ENCODE data around the gene MSN.

MSN gene

GRCh38 chrX:65707151-65707550, 39.7 kb downstream of the MSN start:
- Histone ChIP-seq H3K27me3 (ENCODE audit: low read length) (no peaks in the 10 kb centered on the region), H3K4me3 (ENCODE audit: insufficient read depth, low read length, poor library complexity, severe bottlenecking) (no peak overlapping the region), H4K20me1 (ENCODE audit: low read depth, low read length) (no peaks in the 10 kb centered on the region), H2AFZ (ENCODE audit: low read depth, low read length, severe bottlenecking) (no peak overlapping the region), H3F3A (ENCODE audit: insufficient read depth) (no peaks in the 10 kb centered on the region), H3K9me3 (ENCODE audit: insufficient read depth, low read length) (no peaks in the 10 kb centered on the region), H3K79me2 (ENCODE audit: insufficient read depth, low read length) (peaks cover 61% of the 10 kb centered on the region), H3K27ac (ENCODE audit: low read depth, low read length) (no peak overlapping the region; the same call in 1 of the 2 replicates), H3K4me2 (ENCODE audit: low read depth, low read length, poor library complexity, severe bottlenecking) (no peak overlapping the region), H3K9ac (ENCODE audit: low read length) (no peak overlapping the region), H3K36me3 (ENCODE audit: low read length) (no peaks in the 10 kb centered on the region), H3K9me2 (replicated peaks; ENCODE audit: insufficient read depth, low read length) (no peaks in the 10 kb centered on the region)
- TF ChIP-seq, protein P1, sequence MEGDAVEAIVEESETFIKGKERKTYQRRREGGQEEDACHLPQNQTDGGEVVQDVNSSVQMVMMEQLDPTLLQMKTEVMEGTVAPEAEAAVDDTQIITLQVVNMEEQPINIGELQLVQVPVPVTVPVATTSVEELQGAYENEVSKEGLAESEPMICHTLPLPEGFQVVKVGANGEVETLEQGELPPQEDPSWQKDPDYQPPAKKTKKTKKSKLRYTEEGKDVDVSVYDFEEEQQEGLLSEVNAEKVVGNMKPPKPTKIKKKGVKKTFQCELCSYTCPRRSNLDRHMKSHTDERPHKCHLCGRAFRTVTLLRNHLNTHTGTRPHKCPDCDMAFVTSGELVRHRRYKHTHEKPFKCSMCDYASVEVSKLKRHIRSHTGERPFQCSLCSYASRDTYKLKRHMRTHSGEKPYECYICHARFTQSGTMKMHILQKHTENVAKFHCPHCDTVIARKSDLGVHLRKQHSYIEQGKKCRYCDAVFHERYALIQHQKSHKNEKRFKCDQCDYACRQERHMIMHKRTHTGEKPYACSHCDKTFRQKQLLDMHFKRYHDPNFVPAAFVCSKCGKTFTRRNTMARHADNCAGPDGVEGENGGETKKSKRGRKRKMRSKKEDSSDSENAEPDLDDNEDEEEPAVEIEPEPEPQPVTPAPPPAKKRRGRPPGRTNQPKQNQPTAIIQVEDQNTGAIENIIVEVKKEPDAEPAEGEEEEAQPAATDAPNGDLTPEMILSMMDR (IDR thresholded peaks at IDR 0.05; ENCODE audit: insufficient read depth, low read length, poor library complexity, severe bottlenecking), result no peak
- no peak for TF ChIP-seq EZH2phosphoT487 (conservative IDR thresholded peaks at IDR 0.05; ENCODE audit: low read length)

- Histone ChIP-seq H3K9me3 (ENCODE audit: insufficient read depth, low read length) (no peaks in the 10 kb centered on the region), H3K36me3 (ENCODE audit: low read length) (no peaks in the 10 kb centered on the region), H2AFZ (ENCODE audit: low read depth, low read length, severe bottlenecking) (no peak overlapping the region), H3K4me3 (ENCODE audit: insufficient read depth, low read length, poor library complexity, severe bottlenecking) (no peak overlapping the region), H4K20me1 (ENCODE audit: low read depth, low read length) (no peaks in the 10 kb centered on the region), H3K9ac (ENCODE audit: low read length) (no peak overlapping the region), H3K27ac (ENCODE audit: low read depth, low read length) (no peak overlapping the region), H3K4me2 (ENCODE audit: low read depth, low read length, poor library complexity, severe bottlenecking) (no peak overlapping the region), H3F3A (ENCODE audit: insufficient read depth) (no peaks in the 10 kb centered on the region), H3K79me2 (ENCODE audit: insufficient read depth, low read length) (peaks cover 74% of the 10 kb centered on the region), H3K27me3 (ENCODE audit: low read length) (no peaks in the 10 kb centered on the region), H3K9me2 (replicated peaks; ENCODE audit: insufficient read depth, low read length) (no peaks in the 10 kb centered on the region)
- TF ChIP-seq, protein P1 (IDR thresholded peaks at IDR 0.05; ENCODE audit: insufficient read depth, low read length, poor library complexity, severe bottlenecking), result no peak
- no peak for TF ChIP-seq EZH2phosphoT487 (conservative IDR thresholded peaks at IDR 0.05; ENCODE audit: low read length)
Measured at GRCh38 chrX:65712005-65712806, 44.8 kb downstream of the MSN start.

- no peaks in the 10 kb centered on the region for H3K36me3 ChIP-seq (ENCODE audit: low read length)
- H3K79me2 ChIP-seq (ENCODE audit: insufficient read depth, low read length), result peaks cover 64% of the 10 kb centered on the region
- no peak overlapping the region for H2AFZ ChIP-seq (ENCODE audit: low read depth, low read length, severe bottlenecking)
- H3K9me2 ChIP-seq (replicated peaks; ENCODE audit: insufficient read depth, low read length), result no peaks in the 10 kb centered on the region
- H3K4me3 ChIP-seq (ENCODE audit: insufficient read depth, low read length, poor library complexity, severe bottlenecking), result no peak overlapping the region
- no peaks in the 10 kb centered on the region for H3K9me3 ChIP-seq (ENCODE audit: insufficient read depth, low read length)
- no peak overlapping the region for H3K9ac ChIP-seq (ENCODE audit: low read length)
- H3K27ac ChIP-seq (ENCODE audit: low read depth, low read length), result no peak overlapping the region
- H3F3A ChIP-seq (ENCODE audit: insufficient read depth), result no peaks in the 10 kb centered on the region
- no peaks in the 10 kb centered on the region for H3K27me3 ChIP-seq (ENCODE audit: low read length)
- TF ChIP-seq, protein P1 (IDR thresholded peaks at IDR 0.05; ENCODE audit: insufficient read depth, low read length, poor library complexity, severe bottlenecking), result no peak
- no peak for TF ChIP-seq EZH2phosphoT487 (conservative IDR thresholded peaks at IDR 0.05; ENCODE audit: low read length)
- H3K4me2 ChIP-seq (ENCODE audit: low read depth, low read length, poor library complexity, severe bottlenecking), result no peak overlapping the region
- no peaks in the 10 kb centered on the region for H4K20me1 ChIP-seq (ENCODE audit: low read depth, low read length)
Measured at GRCh38 chrX:65718538-65718937, 51.1 kb downstream of the MSN start.

Measured in SU-DHL-6 (cell line).